GM12878 (cell line): ENCODE results near the gene TTYH3. TPM values are rescaled to one million over a fixed set of nuclear protein-coding genes. Genes with fewer than 3 reads are reported as not detected.

Source experiments
- BCL11A ChIP-seq: IDR thresholded peaks from 2 replicates; pipeline ENCODE4 v1.6.1; 2011; ENCODE audit warnings: low read depth, low read length
- BMI1 ChIP-seq: fragments of 450-650 bp; IDR thresholded peaks from 2 replicates; pipeline ENCODE4 v1.6.1; 2016; ENCODE audit warnings: mild to moderate bottlenecking, moderate library complexity, borderline replicate concordance
- EED ChIP-seq: sonication (generic); IDR thresholded peaks from 2 replicates; pipeline ENCODE4 v1.6.1; 2016; ENCODE audit warnings: antibody characterized with exemption, low read depth
- EGR1 ChIP-seq, 2 experiments: IDR thresholded peaks; 1 replicate in 1 of 2; 2 replicates in 1 of 2; pipeline ENCODE4 v1.6.1; 2011 to 2012; ENCODE audit warnings: low read depth in 2 of 2, low read length in 2 of 2, borderline replicate concordance in 1 of 2, mild to moderate bottlenecking in 1 of 2, moderate library complexity in 1 of 2
- FOXK2 ChIP-seq: fragments of 450-650 bp; IDR thresholded peaks from 2 replicates; pipeline ENCODE4 v1.6.1; 2017; ENCODE audit warnings: mild to moderate bottlenecking, moderate library complexity
- HCFC1 ChIP-seq: fragments of 150-350 bp; IDR thresholded peaks from 2 replicates; pipeline ENCODE4 v1.6.1; 2014; ENCODE audit warnings: low read length
- LARP7 ChIP-seq: fragments of 450-650 bp; IDR thresholded peaks from 2 replicates; pipeline ENCODE4 v1.6.1; 2017; ENCODE audit warnings: mild to moderate bottlenecking
- MEF2A ChIP-seq: IDR thresholded peaks from 2 replicates; pipeline ENCODE4 v1.6.1; 2011; ENCODE audit warnings: low read depth, mild to moderate bottlenecking, low read length, moderate library complexity; ENCODE audit not compliant: insufficient read depth
- PML ChIP-seq: IDR thresholded peaks from 2 replicates; pipeline ENCODE4 v1.6.1; 2012; ENCODE audit warnings: low read length, inconsistent platforms
- POLR2A ChIP-seq: IDR thresholded peaks from 2 replicates; pipeline ENCODE4 v1.6.1; 2011; ENCODE audit warnings: low read depth, mild to moderate bottlenecking, low read length
- POLR2AphosphoS2 ChIP-seq: IDR thresholded peaks from 2 replicates; pipeline ENCODE4 v1.6.1; 2011; ENCODE audit warnings: low read depth, mild to moderate bottlenecking, low read length, improper control_type of control experiment, moderate library complexity
- RAD51 ChIP-seq: fragments of 450-650 bp; IDR thresholded peaks from 2 replicates; pipeline ENCODE4 v1.6.1; 2016; ENCODE audit warnings: moderate library complexity, mild to moderate bottlenecking, inconsistent platforms
- SIN3A ChIP-seq: IDR thresholded peaks from 2 replicates; pipeline ENCODE4 v1.6.1; 2012; ENCODE audit warnings: low read depth, low read length, improper control_type of control experiment
- SP1 ChIP-seq: IDR thresholded peaks from one replicate; pipeline ENCODE4 v1.6.1; 2011; ENCODE audit warnings: low read depth, low read length
- SPI1 ChIP-seq: IDR thresholded peaks from 2 replicates; pipeline ENCODE4 v1.6.1; 2011; ENCODE audit warnings: low read depth, mild to moderate bottlenecking, low read length, moderate library complexity, borderline replicate concordance; ENCODE audit not compliant: insufficient read depth
- SUPT20H ChIP-seq: IDR thresholded peaks from 2 replicates; pipeline ENCODE4 v1.6.1; 2011; ENCODE audit warnings: low read depth, mild to moderate bottlenecking, low read length, moderate library complexity, borderline replicate concordance; ENCODE audit not compliant: control insufficient read depth
- TCF7 ChIP-seq: IDR thresholded peaks from 2 replicates; pipeline ENCODE4 v1.6.1; 2014; ENCODE audit warnings: antibody characterized with exemption, borderline replicate concordance
- polyA plus RNA-seq, 11 experiments: library from polyadenylated mRNA; depleted of rRNA in 4 of 11; unstranded in 6 of 11; stranded (reverse) in 5 of 11; fragments of >200 nt; fragmentation: Nextera tagmentation in 4 of 11; fragmentation: Illumina TruSeq in 1 of 11; extraction: Ambion mirVana in 4 of 11; extraction: Trizol in 1 of 11; gene quantifications; 1 replicate in 1 of 11; 2 replicates in 10 of 11; pipeline versions ENCODE4 v1.2.1 to v1.2.3, GENCODE V29; 2011 to 2016; ENCODE audit warnings: inconsistent platforms in 2 of 11, missing spikeins in 2 of 11, low read depth in 1 of 11
- total RNA-seq, 4 experiments: library from RNA; depleted of rRNA in 3 of 4; stranded (reverse); fragments of >200 nt in 3 of 4; fragmentation: Illumina TruSeq in 1 of 4; extraction: Trizol in 1 of 4; gene quantifications; 2 replicates each; pipeline versions ENCODE4 v1.2.1 to v1.2.3, GENCODE V29; 2013 to 2021
- TF ChIP-seq, protein P1 (sequence below): IDR thresholded peaks from 2 replicates; pipeline ENCODE4 v1.6.1; 2012; ENCODE audit warnings: mild to moderate bottlenecking, low read depth, low read length
- TF ChIP-seq, protein P2 (sequence below): IDR thresholded peaks from 2 replicates; pipeline ENCODE4 v1.6.1; 2011; ENCODE audit warnings: mild to moderate bottlenecking, low read depth, low read length, moderate library complexity; ENCODE audit not compliant: insufficient replicate concordance
- TF ChIP-seq, protein P3 (sequence below): fragments of 450-650 bp; formaldehyde crosslinking; IDR thresholded peaks from 2 replicates; pipeline ENCODE4 v1.5.0; 2022; ENCODE audit warnings: mild to moderate bottlenecking, missing genetic modification characterization
- TF ChIP-seq, protein P4 (sequence below): fragments of 450-650 bp; formaldehyde crosslinking; IDR thresholded peaks from 2 replicates; pipeline ENCODE4 v1.4.0; 2020; ENCODE audit warnings: mild to moderate bottlenecking, moderate library complexity

Gene TTYH3
- total and polyA plus RNA-seq, 10 of the 15 experiments (the other 5 are each of a cell fraction or from before 2014, with no cell fraction given), result 0.79 to 71.4 (median 10.5) TPM

DNA sequence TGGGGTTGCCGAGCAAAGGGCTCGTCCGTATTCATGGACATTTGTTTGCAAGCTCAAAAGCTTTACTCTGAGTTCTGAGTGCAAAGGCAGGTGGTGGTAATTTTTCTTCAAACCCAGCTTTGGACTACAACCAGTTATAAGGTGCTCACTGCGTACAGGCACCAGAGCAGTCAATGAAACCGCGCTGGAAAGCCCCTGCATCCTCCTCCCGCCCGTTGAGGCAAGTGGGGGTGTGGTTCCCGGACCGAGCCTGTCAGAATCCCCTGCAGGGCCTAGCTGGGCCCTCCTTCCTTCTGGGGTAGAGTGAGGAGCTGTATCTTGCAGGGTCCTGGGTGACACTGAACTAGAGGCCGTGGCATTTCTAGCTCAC lies 78.5 kb downstream of the TTYH3 start (continued):
- TF ChIP-seq, protein P1, sequence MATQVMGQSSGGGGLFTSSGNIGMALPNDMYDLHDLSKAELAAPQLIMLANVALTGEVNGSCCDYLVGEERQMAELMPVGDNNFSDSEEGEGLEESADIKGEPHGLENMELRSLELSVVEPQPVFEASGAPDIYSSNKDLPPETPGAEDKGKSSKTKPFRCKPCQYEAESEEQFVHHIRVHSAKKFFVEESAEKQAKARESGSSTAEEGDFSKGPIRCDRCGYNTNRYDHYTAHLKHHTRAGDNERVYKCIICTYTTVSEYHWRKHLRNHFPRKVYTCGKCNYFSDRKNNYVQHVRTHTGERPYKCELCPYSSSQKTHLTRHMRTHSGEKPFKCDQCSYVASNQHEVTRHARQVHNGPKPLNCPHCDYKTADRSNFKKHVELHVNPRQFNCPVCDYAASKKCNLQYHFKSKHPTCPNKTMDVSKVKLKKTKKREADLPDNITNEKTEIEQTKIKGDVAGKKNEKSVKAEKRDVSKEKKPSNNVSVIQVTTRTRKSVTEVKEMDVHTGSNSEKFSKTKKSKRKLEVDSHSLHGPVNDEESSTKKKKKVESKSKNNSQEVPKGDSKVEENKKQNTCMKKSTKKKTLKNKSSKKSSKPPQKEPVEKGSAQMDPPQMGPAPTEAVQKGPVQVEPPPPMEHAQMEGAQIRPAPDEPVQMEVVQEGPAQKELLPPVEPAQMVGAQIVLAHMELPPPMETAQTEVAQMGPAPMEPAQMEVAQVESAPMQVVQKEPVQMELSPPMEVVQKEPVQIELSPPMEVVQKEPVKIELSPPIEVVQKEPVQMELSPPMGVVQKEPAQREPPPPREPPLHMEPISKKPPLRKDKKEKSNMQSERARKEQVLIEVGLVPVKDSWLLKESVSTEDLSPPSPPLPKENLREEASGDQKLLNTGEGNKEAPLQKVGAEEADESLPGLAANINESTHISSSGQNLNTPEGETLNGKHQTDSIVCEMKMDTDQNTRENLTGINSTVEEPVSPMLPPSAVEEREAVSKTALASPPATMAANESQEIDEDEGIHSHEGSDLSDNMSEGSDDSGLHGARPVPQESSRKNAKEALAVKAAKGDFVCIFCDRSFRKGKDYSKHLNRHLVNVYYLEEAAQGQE, result no peak
- TF ChIP-seq MEF2A (no peak), POLR2A (0 out of 2 replicates have a peak, but pooled peaks have one; percentile 4), TCF7 (no peak), POLR2AphosphoS2 (no peak), SPI1 (no peak), PML (no peak), BCL11A (no peak), FOXK2 (no peak), HCFC1 (no peak), SUPT20H (no peak), BMI1 (no peak), EGR1 (IDR thresholded peaks at IDR 0.05; ENCODE audit: borderline replicate concordance in 1 of 2, low read depth in 2 of 2, low read length in 2 of 2) (no peak), LARP7 (no peak), SP1 (no peak), EED (0 out of 2 replicates have a peak, but pooled peaks have one; percentile 17), SIN3A (peak; percentile 70; the same call in 1 of the 2 replicates), RAD51 (no peak)
- TF ChIP-seq, protein P2, sequence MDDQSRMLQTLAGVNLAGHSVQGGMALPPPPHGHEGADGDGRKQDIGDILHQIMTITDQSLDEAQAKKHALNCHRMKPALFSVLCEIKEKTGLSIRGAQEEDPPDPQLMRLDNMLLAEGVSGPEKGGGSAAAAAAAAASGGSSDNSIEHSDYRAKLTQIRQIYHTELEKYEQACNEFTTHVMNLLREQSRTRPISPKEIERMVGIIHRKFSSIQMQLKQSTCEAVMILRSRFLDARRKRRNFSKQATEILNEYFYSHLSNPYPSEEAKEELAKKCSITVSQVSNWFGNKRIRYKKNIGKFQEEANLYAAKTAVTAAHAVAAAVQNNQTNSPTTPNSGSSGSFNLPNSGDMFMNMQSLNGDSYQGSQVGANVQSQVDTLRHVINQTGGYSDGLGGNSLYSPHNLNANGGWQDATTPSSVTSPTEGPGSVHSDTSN, result no peak
- TF ChIP-seq, protein P3, sequence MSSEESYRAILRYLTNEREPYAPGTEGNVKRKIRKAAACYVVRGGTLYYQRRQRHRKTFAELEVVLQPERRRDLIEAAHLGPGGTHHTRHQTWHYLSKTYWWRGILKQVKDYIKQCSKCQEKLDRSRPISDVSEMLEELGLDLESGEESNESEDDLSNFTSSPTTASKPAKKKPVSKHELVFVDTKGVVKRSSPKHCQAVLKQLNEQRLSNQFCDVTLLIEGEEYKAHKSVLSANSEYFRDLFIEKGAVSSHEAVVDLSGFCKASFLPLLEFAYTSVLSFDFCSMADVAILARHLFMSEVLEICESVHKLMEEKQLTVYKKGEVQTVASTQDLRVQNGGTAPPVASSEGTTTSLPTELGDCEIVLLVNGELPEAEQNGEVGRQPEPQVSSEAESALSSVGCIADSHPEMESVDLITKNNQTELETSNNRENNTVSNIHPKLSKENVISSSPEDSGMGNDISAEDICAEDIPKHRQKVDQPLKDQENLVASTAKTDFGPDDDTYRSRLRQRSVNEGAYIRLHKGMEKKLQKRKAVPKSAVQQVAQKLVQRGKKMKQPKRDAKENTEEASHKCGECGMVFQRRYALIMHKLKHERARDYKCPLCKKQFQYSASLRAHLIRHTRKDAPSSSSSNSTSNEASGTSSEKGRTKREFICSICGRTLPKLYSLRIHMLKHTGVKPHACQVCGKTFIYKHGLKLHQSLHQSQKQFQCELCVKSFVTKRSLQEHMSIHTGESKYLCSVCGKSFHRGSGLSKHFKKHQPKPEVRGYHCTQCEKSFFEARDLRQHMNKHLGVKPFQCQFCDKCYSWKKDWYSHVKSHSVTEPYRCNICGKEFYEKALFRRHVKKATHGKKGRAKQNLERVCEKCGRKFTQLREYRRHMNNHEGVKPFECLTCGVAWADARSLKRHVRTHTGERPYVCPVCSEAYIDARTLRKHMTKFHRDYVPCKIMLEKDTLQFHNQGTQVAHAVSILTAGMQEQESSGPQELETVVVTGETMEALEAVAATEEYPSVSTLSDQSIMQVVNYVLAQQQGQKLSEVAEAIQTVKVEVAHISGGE (CRISPR knock-in tag), result no peak
- TF ChIP-seq, protein P4, sequence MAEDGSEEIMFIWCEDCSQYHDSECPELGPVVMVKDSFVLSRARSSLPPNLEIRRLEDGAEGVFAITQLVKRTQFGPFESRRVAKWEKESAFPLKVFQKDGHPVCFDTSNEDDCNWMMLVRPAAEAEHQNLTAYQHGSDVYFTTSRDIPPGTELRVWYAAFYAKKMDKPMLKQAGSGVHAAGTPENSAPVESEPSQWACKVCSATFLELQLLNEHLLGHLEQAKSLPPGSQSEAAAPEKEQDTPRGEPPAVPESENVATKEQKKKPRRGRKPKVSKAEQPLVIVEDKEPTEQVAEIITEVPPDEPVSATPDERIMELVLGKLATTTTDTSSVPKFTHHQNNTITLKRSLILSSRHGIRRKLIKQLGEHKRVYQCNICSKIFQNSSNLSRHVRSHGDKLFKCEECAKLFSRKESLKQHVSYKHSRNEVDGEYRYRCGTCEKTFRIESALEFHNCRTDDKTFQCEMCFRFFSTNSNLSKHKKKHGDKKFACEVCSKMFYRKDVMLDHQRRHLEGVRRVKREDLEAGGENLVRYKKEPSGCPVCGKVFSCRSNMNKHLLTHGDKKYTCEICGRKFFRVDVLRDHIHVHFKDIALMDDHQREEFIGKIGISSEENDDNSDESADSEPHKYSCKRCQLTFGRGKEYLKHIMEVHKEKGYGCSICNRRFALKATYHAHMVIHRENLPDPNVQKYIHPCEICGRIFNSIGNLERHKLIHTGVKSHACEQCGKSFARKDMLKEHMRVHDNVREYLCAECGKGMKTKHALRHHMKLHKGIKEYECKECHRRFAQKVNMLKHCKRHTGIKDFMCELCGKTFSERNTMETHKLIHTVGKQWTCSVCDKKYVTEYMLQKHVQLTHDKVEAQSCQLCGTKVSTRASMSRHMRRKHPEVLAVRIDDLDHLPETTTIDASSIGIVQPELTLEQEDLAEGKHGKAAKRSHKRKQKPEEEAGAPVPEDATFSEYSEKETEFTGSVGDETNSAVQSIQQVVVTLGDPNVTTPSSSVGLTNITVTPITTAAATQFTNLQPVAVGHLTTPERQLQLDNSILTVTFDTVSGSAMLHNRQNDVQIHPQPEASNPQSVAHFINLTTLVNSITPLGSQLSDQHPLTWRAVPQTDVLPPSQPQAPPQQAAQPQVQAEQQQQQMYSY (CRISPR knock-in tag), result no peak
